ENCODE results near the gene RNF13. TPM values are rescaled to one million over a fixed set of nuclear protein-coding genes. Genes with fewer than 3 reads are reported as not detected.
"Not testable (repeated sequence)": the region's sequence is repeated elsewhere in the genome, so short reads cannot be mapped to it uniquely, and the experiment has no call there.

RNF13 gene
- total RNA-seq, 2 experiments from 2014 or later, result 39.1 to 44.1 TPM

DNA sequence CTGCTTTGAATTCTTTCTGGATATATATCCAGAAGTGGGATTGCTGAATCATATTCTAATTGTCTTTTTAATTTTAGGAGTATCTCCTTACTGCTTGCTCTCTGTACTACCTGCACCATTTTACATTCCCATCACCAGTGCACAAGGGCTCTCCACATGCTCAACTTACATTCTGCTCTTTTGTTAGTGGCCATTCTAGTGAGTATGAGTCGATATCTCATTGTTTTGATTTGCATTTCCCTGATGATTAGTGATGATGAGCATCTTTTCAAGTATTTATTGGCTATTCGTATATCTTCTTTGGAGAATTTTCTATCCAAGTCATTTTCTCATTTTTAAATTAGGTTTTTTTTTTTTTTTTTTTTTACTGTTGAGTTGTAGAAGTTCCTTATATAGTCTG lies 128.2 kb downstream of the RNF13 start:
- H3K27me3 Mint-ChIP-seq, result no peaks in the 10 kb centered on the region
- Histone ChIP-seq H3K9me3 (ENCODE audit: control insufficient read depth in 1 of 2, insufficient read depth in 1 of 2, low read length in 2 of 2) (no peaks in the 10 kb centered on the region), H3K27me3 (ENCODE audit: control insufficient read depth in 1 of 2, insufficient read depth in 2 of 2, low read length in 2 of 2) (no peaks in the 10 kb centered on the region), H3K27ac (ENCODE audit: low read depth in 1 of 2, low read length in 2 of 2) (no peak overlapping the region), H3K4me3 (ENCODE audit: low read length) (no peak overlapping the region), H3K36me3 (ENCODE audit: insufficient read depth, low read length) (peaks cover 11% of the 10 kb centered on the region), H3K4me1 (ENCODE audit: insufficient read depth, low read length) (peaks cover 5% of the 10 kb centered on the region)
- no peak overlapping the region for H3K4me3 Mint-ChIP-seq
- peaks cover 23% of the 10 kb centered on the region for H3K4me1 Mint-ChIP-seq (ENCODE audit: low read depth)
- TF ChIP-seq, protein P1, sequence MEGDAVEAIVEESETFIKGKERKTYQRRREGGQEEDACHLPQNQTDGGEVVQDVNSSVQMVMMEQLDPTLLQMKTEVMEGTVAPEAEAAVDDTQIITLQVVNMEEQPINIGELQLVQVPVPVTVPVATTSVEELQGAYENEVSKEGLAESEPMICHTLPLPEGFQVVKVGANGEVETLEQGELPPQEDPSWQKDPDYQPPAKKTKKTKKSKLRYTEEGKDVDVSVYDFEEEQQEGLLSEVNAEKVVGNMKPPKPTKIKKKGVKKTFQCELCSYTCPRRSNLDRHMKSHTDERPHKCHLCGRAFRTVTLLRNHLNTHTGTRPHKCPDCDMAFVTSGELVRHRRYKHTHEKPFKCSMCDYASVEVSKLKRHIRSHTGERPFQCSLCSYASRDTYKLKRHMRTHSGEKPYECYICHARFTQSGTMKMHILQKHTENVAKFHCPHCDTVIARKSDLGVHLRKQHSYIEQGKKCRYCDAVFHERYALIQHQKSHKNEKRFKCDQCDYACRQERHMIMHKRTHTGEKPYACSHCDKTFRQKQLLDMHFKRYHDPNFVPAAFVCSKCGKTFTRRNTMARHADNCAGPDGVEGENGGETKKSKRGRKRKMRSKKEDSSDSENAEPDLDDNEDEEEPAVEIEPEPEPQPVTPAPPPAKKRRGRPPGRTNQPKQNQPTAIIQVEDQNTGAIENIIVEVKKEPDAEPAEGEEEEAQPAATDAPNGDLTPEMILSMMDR (IDR thresholded peaks at IDR 0.05), result no peak
- CTCF ChIA-PET, result no interaction called here
- peaks cover 5% of the 10 kb centered on the region for H3K9me3 Mint-ChIP-seq
- no peak overlapping the region for H3K27ac Mint-ChIP-seq
- ATAC-seq (ENCODE audit: poor library complexity) (no peak), DNase-seq (no peak)
- POLR2A ChIA-PET, result no interaction called here
- intact Hi-C loops (cut with DNase I, micrococcal nuclease), result no loop called here
- peaks cover 78% of the 10 kb centered on the region for H3K36me3 Mint-ChIP-seq (ENCODE audit: low read depth)

DNA sequence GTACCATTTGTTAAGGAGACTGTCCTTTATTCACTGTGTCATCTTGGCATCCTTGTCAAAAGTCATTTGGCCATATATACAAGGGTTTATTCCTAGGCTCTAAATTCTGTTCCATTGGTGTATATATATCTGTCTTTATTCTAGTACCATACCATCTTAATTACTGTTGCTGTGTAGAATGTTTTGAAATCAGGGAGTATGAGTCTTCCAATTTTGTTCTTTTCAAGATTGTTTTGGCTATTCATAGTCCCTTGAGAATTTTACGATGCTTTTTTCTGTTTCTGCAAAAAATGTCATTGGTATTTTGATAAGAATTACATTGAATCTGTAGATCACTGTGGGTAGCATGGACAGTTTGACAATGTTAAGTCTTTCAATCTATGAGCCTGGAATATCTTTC lies 128.9 kb downstream of the RNF13 start:
- DNase-seq, result no peak
- Histone ChIP-seq H3K36me3 (ENCODE audit: insufficient read depth, low read length) (peaks cover 10% of the 10 kb centered on the region), H3K27ac (ENCODE audit: low read depth in 1 of 2, low read length in 2 of 2) (no peak overlapping the region), H3K4me1 (ENCODE audit: insufficient read depth, low read length) (peaks cover 2% of the 10 kb centered on the region), H3K4me3 (ENCODE audit: low read length) (no peak overlapping the region), H3K9me3 (ENCODE audit: control insufficient read depth in 1 of 2, insufficient read depth in 1 of 2, low read length in 2 of 2) (no peaks in the 10 kb centered on the region), H3K27me3 (ENCODE audit: control insufficient read depth in 1 of 2, insufficient read depth in 2 of 2, low read length in 2 of 2) (no peaks in the 10 kb centered on the region)
- Mint-ChIP-seq H3K4me3 (no peak overlapping the region), H3K9me3 (peaks cover 5% of the 10 kb centered on the region), H3K27me3 (no peaks in the 10 kb centered on the region), H3K27ac (no peak overlapping the region), H3K36me3 (ENCODE audit: low read depth) (peaks cover 79% of the 10 kb centered on the region), H3K4me1 (ENCODE audit: low read depth) (peaks cover 24% of the 10 kb centered on the region)
- no peak for ATAC-seq (ENCODE audit: poor library complexity)
- ChIA-PET POLR2A (no interaction called here), CTCF (no interaction called here)
- intact Hi-C loops (cut with DNase I, micrococcal nuclease), result no loop called here
- TF ChIP-seq, protein P1 (IDR thresholded peaks at IDR 0.05), result no peak

DNA sequence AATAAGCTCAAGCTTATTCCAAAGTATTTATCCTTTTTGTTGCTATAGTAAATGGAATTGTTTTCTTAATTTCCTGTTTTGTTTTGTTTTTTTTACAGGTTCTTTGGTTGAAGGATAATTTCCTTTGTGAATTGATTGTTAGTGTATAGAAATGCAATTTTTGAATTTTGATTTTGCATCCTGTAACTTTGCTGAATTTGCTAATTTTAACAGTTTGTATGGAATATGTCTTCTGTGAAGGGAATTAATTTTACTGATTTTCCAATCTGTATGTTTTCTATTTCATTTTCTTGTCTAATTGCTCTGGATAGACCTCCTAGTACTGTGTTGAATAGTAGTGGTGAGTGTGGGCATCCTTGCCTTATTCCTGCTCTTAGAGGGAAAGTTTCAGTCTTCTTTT lies 129.4 kb downstream of the RNF13 start:
- Histone ChIP-seq H3K4me3 (ENCODE audit: low read length) (no peak overlapping the region), H3K36me3 (ENCODE audit: insufficient read depth, low read length) (peaks cover 8% of the 10 kb centered on the region), H3K4me1 (ENCODE audit: insufficient read depth, low read length) (no peaks in the 10 kb centered on the region), H3K27me3 (ENCODE audit: control insufficient read depth in 1 of 2, insufficient read depth in 2 of 2, low read length in 2 of 2) (no peaks in the 10 kb centered on the region), H3K9me3 (ENCODE audit: control insufficient read depth in 1 of 2, insufficient read depth in 1 of 2, low read length in 2 of 2) (no peaks in the 10 kb centered on the region), H3K27ac (ENCODE audit: low read depth in 1 of 2, low read length in 2 of 2) (no peak overlapping the region)
- Mint-ChIP-seq H3K4me3 (no peak overlapping the region), H3K27me3 (no peaks in the 10 kb centered on the region), H3K9me3 (peaks cover 5% of the 10 kb centered on the region), H3K36me3 (ENCODE audit: low read depth) (peaks cover 83% of the 10 kb centered on the region), H3K4me1 (ENCODE audit: low read depth) (peaks cover 27% of the 10 kb centered on the region), H3K27ac (no peak overlapping the region)
- ATAC-seq (ENCODE audit: poor library complexity) (no peak), DNase-seq (no peak)
- intact Hi-C loops (cut with DNase I, micrococcal nuclease), result no loop called here
- ChIA-PET CTCF (no interaction called here), POLR2A (no interaction called here)
- TF ChIP-seq, protein P1 (IDR thresholded peaks at IDR 0.05), result no peak

DNA sequence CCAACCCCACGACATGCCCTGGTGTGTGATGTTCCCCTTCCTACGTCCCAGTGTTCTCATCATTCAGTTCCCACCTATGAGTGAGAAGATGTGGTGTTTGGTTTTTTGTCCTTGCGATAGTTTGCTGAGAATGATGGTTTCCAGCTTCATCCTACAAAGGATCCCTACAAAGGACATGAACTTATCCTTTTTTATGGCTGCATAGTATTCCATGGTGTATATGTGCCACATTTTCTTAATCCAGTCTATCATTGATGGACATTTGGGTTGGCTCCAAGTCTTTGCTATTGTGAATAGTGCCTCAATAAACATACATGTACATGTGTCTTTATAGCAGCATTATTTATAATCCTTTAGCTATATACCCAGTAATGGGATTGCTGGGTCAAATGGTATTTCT lies 131.0 kb downstream of the RNF13 start:
- CTCF ChIA-PET; H3K27ac ChIP-seq (ENCODE audit: low read depth in 1 of 2, low read length in 2 of 2); H3K27me3 Mint-ChIP-seq; H3K4me1 ChIP-seq (ENCODE audit: insufficient read depth, low read length); H3K9me3 ChIP-seq (ENCODE audit: control insufficient read depth in 1 of 2, insufficient read depth in 1 of 2, low read length in 2 of 2); H3K27ac Mint-ChIP-seq; POLR2A ChIA-PET; H3K9me3 Mint-ChIP-seq; H3K36me3 ChIP-seq (ENCODE audit: insufficient read depth, low read length); DNase-seq; ATAC-seq (ENCODE audit: poor library complexity); H3K4me3 Mint-ChIP-seq; intact Hi-C loops (cut with DNase I, micrococcal nuclease); H3K27me3 ChIP-seq (ENCODE audit: control insufficient read depth in 1 of 2, insufficient read depth in 2 of 2, low read length in 2 of 2); H3K4me3 ChIP-seq (ENCODE audit: low read length): not testable (repeated sequence)
- Mint-ChIP-seq H3K4me1 (ENCODE audit: low read depth) (peaks cover 27% of the 10 kb centered on the region), H3K36me3 (ENCODE audit: low read depth) (peaks cover 85% of the 10 kb centered on the region)

Measured in CD4-positive, alpha-beta T cell (primary cell).